NCI-H1092 (cell line): ENCODE measurements around the gene ATP12A.
"Not testable (repeated sequence)": the region's sequence is repeated elsewhere in the genome, so short reads cannot be mapped to it uniquely, and the experiment has no call there.

ENCODE experiments used
- DNase-seq: peaks from one replicate; lab custom pipeline; 2025; lab: John Stamatoyannopoulos, UW

Gene ATP12A

DNA sequence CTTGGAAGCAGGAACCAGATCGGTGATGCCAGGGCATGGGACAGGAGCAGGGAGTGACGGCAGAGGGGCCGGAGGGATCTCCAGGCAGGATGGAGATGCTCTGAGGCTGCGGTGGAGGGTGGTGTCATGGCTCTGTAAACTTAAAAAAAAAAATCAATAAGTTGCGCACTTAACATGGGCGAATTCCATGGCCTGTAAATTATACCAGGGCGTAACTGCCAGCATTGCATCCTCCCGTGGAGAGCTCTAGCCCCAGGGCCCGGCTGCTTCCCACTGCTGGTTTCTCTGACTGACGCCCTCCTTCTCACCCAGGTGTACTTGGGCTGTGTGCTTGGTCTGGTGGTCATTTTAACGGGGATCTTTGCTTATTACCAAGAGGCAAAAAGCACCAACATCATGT is 8.7 kb downstream of the ATP12A start:
- DNase-seq: no peak

- DNase-seq: no peak
Measured at GRCh38 chr13:24691381-24691780, 11.2 kb downstream of the ATP12A start.

GRCh38 chr13:24692561-24692960 is 12.4 kb downstream of the ATP12A start:
- DNase-seq: no peak

DNA sequence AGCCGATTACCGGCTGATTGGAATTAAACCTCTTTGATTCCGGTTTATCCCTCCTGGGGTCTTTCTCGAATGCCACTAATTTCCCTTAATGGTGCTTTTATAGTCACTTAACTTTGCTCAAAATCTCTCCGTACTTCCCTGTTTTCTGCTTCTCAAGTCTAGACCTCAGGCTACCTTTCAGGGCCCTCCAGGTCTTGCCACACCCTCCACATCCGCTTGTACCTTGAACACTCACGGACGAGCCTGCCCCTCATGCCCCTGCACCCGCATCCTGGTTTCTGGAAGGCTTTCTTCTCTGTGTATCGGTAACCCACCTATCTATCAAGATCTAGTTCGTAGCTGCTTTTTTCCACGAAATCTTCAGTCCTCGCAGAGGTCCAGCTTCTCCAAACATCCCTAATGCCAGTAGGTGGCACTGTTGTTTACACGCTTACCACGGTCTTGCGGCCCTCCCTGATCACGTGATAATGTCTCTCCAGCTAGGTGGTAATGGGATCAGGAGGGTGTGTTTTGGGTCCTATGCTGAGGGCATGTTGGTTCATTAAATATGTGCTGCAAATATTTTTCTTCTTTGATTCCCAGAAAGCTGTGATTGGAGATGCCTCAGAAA is 13.8 kb downstream of the ATP12A start:
- peak; percentile 38 for DNase-seq

DNA sequence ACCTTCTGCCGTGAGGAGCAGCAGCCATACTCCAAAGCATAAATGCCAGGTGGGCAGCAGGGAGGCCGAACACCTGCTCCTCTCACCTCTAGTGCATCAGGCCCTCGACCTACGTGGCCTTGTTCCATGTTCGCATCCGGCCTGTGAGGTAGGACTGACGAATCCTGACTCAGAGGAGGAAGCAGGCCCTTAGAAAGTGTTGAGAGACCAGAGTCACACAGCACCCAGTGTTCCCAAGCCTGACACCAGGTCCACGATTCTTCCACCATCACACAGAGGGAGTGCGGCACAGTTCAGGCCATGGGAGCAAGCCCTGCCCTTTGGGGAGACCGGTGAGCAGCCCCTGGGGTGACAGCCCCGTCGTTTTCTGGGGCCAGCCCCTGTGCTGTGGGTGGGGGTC is 14.7 kb downstream of the ATP12A start:
- no peak for DNase-seq

DNA sequence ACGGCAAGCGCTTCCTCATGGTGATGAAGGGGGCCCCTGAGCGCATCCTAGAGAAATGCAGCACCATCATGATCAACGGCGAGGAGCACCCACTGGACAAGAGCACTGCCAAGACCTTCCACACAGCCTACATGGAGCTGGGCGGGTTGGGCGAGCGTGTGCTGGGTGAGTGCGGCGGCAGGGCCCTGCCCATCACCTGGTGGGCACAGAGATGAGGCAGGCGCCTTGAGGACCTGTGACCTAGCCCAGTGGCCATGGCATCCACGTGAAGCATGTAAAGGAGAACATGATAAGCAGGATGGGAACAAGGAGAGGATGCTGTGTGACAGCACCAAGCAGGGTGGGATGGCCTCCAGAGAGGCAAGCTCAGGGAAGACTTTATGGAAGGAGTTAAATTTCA is 18.5 kb downstream of the ATP12A start:
- DNase-seq: no peak

- no peak for DNase-seq
Measured at GRCh38 chr13:24699541-24699940, 19.3 kb downstream of the ATP12A start.

GRCh38 chr13:24700539-24700938 is 20.3 kb downstream of the ATP12A start:
- DNase-seq: no peak

GRCh38 chr13:24706886-24707585 is 26.8 kb downstream of the ATP12A start:
- DNase-seq: no peak

- no peak for DNase-seq
Measured at GRCh38 chr13:24709186-24709913, 29.1 kb downstream of the ATP12A start.

GRCh38 chr13:24713022-24713421 is 32.8 kb downstream of the ATP12A start:
- no peak for DNase-seq

GRCh38 chr13:24716011-24716410 is 35.8 kb downstream of the ATP12A start:
- no peak for DNase-seq

- no peak for DNase-seq
Measured at GRCh38 chr13:24716446-24716845, 36.2 kb downstream of the ATP12A start.

GRCh38 chr13:24717217-24717616 is 37.0 kb downstream of the ATP12A start:
- no peak for DNase-seq

- no peak for DNase-seq
Measured at GRCh38 chr13:24718192-24718965, 38.2 kb downstream of the ATP12A start.

DNA sequence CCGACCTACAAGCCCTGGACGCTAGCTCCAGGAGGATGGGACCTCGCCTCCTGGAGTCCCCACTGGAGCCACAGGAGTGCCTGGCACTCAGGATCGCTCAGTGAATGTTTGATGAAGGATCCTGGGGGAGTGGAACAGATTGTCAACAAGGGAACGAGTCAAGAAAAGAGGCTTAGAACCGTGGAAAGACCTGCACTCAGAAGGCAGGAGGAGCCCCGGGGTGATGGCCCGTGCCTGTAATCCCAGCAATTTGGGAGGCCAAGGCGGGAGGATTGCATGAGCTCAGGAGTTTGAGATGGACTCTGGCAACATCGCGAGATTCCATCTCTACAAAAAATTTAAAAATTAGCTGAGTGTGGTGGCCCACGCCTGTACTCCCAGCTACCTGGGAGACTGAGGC is 38.9 kb downstream of the ATP12A start:
- DNase-seq: no peak

DNA sequence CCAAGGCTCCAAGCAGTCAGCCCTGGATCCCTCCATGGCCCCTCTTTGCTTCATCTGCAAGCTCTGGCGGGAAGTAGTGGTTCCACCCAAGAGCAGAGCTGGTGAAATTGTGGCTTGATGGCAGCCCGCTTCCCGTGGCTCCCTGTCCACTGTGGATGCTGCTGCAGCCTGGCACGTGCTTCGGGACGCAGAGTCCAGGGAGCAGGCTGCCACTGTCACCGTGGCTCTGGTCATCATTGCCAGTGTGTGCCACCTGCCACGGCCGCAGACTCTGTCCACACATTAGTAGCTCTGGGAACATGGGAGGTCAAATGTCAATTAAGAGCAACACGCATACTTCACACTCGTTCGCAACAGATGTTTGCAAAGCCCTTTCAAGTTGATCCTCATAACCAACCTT is 43.0 kb downstream of the ATP12A start:
- DNase-seq: no peak

- DNase-seq: no peak
Measured at GRCh38 chr13:24724714-24725113, 44.5 kb downstream of the ATP12A start.

- no peak for DNase-seq
Measured at GRCh38 chr13:24725379-24725778, 45.2 kb downstream of the ATP12A start.

DNA sequence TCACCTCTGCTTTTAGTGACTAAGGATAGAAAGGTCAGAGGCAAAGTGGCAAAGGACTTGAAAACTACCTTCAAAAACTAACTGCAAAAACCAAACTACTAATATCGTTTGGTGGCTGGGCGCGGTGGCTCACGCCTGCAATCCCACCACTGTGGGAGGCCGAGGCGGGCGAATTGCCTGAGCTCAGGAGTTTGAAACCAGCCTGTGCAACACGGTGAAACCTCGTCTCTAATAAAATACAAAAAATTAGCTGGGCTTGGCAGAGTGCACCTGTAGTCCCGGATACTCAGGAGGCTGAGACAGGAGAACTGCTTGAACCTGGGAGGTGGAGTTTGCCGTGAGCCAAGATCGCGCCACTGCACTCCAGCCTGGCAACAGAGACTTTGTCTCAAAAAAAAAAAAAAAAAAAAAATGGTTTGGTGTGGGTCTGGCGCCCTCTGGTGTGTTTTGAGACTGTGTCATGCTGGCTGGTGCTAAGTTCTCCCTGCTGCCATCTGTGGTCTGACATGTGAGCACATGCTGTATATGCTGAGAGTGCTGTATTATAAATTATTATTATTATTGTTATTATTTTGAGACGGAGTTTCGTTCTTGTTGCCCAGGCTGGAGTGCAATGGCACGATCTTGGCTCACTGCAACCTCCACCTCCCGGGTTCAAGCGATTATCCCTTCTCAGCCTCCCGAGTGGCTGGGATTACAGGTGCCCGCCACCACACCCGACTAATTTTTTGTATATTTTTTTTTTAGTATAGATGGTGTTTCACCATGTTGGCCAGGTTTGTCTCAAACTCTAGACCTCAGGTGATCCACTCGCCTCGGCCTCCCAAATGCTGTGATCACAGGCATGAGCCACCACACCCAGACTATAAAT is 47.8 kb downstream of the ATP12A start:
- DNase-seq: peak; percentile 70

GRCh38 chr13:24730873-24731567 is 50.8 kb downstream of the ATP12A start:
- DNase-seq: not testable (repeated sequence)
